OCI-LY7 (cell line): ENCODE results near the gene SLCO2B1. TPM values are rescaled to one million over a fixed set of nuclear protein-coding genes. Genes with fewer than 3 reads are reported as not detected.

ENCODE experiments used
- BruUV-seq: library from RNA; stranded (reverse); fragments of 400-500 nt; replicated peaks from 2 replicates; lab custom pipeline; 2021; lab: Mats Ljungman, UMichigan
- CTCF ChIA-PET: fragments of 300-600 bp; sonication (Branson Sonifier 250); formaldehyde crosslinking; loops from one replicate; lab custom pipeline; 2022; ENCODE audit warnings: antibody characterized with exemption; ENCODE audit not compliant: unreplicated experiment; lab: Charles Lee
- POLR2A ChIA-PET: fragments of 300-600 bp; sonication (Branson Sonifier 250); formaldehyde crosslinking; loops from one replicate; lab custom pipeline; 2022; ENCODE audit warnings: antibody characterized with exemption; lab: Charles Lee
- DNase-seq: peaks from one replicate; pipeline ENCODE4 v3.0.0-alpha.2; 2015; ENCODE audit warnings: low spot score
- H2AFZ ChIP-seq: fragments of 200-600 bp; sonication (generic), shearing (Covaris generic); 2 replicates; pipeline ENCODE4 v1.6.1; 2014; ENCODE audit warnings: mild to moderate bottlenecking, antibody characterized with exemption, low read length, moderate library complexity
- H3K27ac ChIP-seq: fragments of 200-600 bp; sonication (generic); 2 replicates; pipeline ENCODE4 v1.5.1; 2014; ENCODE audit warnings: mixed run types, low read depth, mild to moderate bottlenecking, moderate library complexity, low read length, inconsistent platforms; ENCODE audit not compliant: poor library complexity, severe bottlenecking
- H3K36me3 ChIP-seq: fragments of 200-600 bp; sonication (generic); 2 replicates; pipeline ENCODE4 v1.6.1; 2014; ENCODE audit warnings: mild to moderate bottlenecking, antibody characterized with exemption, low read length, moderate library complexity, mixed read lengths; ENCODE audit not compliant: insufficient read depth
- H3K4me1 ChIP-seq: fragments of 200-600 bp; sonication (generic); 2 replicates; pipeline ENCODE4 v1.5.1; 2014; ENCODE audit warnings: mild to moderate bottlenecking, low read length; ENCODE audit not compliant: insufficient read depth, poor library complexity, severe bottlenecking
- H3K4me2 ChIP-seq: fragments of 200-600 bp; sonication (generic); 2 replicates; pipeline ENCODE4 v1.6.1; 2014; ENCODE audit warnings: mild to moderate bottlenecking, low read length
- H3K4me3 ChIP-seq: fragments of 200-600 bp; sonication (generic); 2 replicates; pipeline ENCODE4 v1.5.1; 2014; ENCODE audit warnings: mild to moderate bottlenecking, low read depth, low read length; ENCODE audit not compliant: poor library complexity, severe bottlenecking
- H3K79me2 ChIP-seq: fragments of 200-600 bp; sonication (generic); 2 replicates; pipeline ENCODE4 v1.6.1; 2016; ENCODE audit warnings: low read depth, mild to moderate bottlenecking, low read length, moderate library complexity, mixed read lengths; ENCODE audit not compliant: insufficient read depth
- H3K9me2 ChIP-seq: fragments of 200-600 bp; sonication (generic); 2 replicates; pipeline ENCODE4 v1.6.1; 2016; ENCODE audit warnings: mild to moderate bottlenecking, low read length, mixed read lengths; ENCODE audit not compliant: insufficient read depth
- H3K9me3 ChIP-seq: fragments of 200-600 bp; sonication (generic); 2 replicates; pipeline ENCODE4 v1.6.1; 2014; ENCODE audit warnings: mild to moderate bottlenecking, mixed run types, low read length, mixed read lengths
- H4K20me1 ChIP-seq: fragments of 200-600 bp; sonication (generic); 2 replicates; pipeline ENCODE4 v1.6.1; 2014; ENCODE audit warnings: mild to moderate bottlenecking, antibody characterized with exemption, low read length, moderate library complexity, mixed read lengths; ENCODE audit not compliant: insufficient read depth
- EZH2phosphoT487 ChIP-seq: fragments of 200-600 bp; sonication (generic); IDR thresholded peaks from 2 replicates; pipeline ENCODE4 v1.6.1; 2018; ENCODE audit warnings: low read depth, borderline replicate concordance, mild to moderate bottlenecking, mixed run types, antibody characterized with exemption, low read length, moderate library complexity, mixed read lengths
- intact Hi-C: fragments of 100-400 bp; cut with micrococcal nuclease; formaldehyde crosslinking; loops from one replicate; pipeline ENCODE4 v1.10.0; 2022; ENCODE audit not compliant: unreplicated experiment
- total RNA-seq, 2 experiments: library from RNA; depleted of rRNA in 1 of 2; stranded (reverse); fragments of >200 nt in 1 of 2; shearing (Covaris generic) in 1 of 2; gene quantifications; 2 replicates each; pipeline ENCODE4 v1.2.3, GENCODE V29; 2014 to 2022
- TF ChIP-seq, protein P1 (sequence below): fragments of 200-600 bp; sonication (generic); conservative IDR thresholded peaks from 2 replicates; pipeline ENCODE4 v1.5.1; 2014; ENCODE audit warnings: mild to moderate bottlenecking, antibody characterized with exemption, low read length, moderate library complexity, mixed read lengths

SLCO2B1 gene
- total RNA-seq, 2 experiments from 2014 or later, result 0.03 TPM; not detected in 1

DNA sequence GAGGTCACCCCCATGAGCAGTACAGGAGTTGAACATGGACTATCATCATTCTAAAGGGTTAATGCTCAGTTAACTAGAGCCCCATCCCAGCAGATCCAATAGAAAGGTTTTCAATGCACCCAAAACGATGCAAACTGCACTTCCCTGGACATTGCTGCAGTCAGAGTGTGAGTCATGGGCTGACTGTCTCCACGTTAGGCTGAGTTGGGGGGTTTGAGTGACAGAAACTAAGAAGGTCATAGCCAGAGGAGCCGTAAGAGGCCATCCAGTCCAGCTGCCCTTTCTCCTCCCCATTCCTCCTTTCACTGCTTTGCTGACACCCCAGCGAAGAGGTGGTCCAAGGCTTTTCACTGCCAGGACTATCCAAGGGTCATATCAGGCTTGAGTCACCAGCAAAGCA is 43.7 kb upstream of the SLCO2B1 start:
- POLR2A ChIA-PET, result no interaction called here
- no peaks in the 10 kb centered on the region; the same call in 1 of the 2 replicates for H3K9me3 ChIP-seq
- H3K79me2 ChIP-seq, result no peaks in the 10 kb centered on the region
- no peaks in the 10 kb centered on the region for H3K9me2 ChIP-seq
- H3K36me3 ChIP-seq, result no peaks in the 10 kb centered on the region
- H3K4me3 ChIP-seq, result no peak overlapping the region
- no peak overlapping the region for H3K4me2 ChIP-seq
- DNase-seq, result no peak
- CTCF ChIA-PET, result no interaction called here
- intact Hi-C loops, result no loop called here
- H3K27ac ChIP-seq, result no peak overlapping the region
- H2AFZ ChIP-seq, result no peak overlapping the region
- TF ChIP-seq, protein P1, sequence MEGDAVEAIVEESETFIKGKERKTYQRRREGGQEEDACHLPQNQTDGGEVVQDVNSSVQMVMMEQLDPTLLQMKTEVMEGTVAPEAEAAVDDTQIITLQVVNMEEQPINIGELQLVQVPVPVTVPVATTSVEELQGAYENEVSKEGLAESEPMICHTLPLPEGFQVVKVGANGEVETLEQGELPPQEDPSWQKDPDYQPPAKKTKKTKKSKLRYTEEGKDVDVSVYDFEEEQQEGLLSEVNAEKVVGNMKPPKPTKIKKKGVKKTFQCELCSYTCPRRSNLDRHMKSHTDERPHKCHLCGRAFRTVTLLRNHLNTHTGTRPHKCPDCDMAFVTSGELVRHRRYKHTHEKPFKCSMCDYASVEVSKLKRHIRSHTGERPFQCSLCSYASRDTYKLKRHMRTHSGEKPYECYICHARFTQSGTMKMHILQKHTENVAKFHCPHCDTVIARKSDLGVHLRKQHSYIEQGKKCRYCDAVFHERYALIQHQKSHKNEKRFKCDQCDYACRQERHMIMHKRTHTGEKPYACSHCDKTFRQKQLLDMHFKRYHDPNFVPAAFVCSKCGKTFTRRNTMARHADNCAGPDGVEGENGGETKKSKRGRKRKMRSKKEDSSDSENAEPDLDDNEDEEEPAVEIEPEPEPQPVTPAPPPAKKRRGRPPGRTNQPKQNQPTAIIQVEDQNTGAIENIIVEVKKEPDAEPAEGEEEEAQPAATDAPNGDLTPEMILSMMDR, result no peak
- no peak for TF ChIP-seq EZH2phosphoT487
- H3K4me1 ChIP-seq, result no peaks in the 10 kb centered on the region
- no peaks in the 10 kb centered on the region for H4K20me1 ChIP-seq
- no TSS peak for BruUV-seq

DNA sequence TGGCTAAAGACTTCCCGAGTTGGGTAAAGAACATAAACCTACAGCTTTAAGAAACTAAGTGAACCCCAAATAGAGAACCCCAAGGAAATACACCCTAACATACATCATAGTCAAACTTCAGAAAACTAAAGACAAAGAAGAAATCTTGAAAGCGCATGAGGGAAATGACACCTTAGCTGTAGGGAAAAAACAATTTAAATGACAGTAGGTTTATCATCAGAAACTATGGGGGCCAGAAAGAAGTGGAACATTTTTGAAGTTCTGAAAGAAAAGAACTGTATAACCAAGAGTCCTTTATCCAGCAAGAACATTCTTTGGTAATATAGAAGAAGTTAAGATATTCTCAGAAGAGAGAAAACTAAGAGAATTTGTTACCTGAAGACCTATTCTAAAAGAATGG is 38.7 kb upstream of the SLCO2B1 start:
- CTCF ChIA-PET, result no interaction called here

DNA sequence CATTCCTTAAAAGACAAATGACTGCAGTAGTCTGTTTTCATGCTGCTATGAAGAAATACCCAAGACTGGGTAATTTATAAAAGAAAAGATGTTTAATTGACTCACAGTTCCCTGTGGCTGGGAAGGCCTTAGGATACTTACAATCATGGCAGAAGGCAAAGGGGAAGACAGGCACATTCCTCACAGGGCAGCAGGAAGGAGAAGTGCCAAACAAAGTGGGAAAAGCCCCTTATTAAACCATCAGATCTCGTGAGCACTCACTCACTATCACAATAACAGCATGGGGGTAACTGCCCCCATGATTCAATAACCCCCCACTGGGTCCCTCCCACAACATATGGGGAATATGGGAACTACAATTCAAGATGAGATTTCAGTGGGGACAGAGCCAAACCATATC is 37.9 kb upstream of the SLCO2B1 start:
- no TSS peak for BruUV-seq
- TF ChIP-seq, protein P1, result no peak
- no peak for TF ChIP-seq EZH2phosphoT487
- POLR2A ChIA-PET, result no interaction called here
- Histone ChIP-seq H3K9me3 (no peaks in the 10 kb centered on the region; the same call in 1 of the 2 replicates), H3K4me1 (no peaks in the 10 kb centered on the region), H3K36me3 (no peaks in the 10 kb centered on the region), H3K4me2 (no peak overlapping the region), H3K27ac (no peak overlapping the region), H2AFZ (no peak overlapping the region), H4K20me1 (no peaks in the 10 kb centered on the region), H3K9me2 (no peaks in the 10 kb centered on the region), H3K4me3 (no peak overlapping the region), H3K79me2 (no peaks in the 10 kb centered on the region)
- intact Hi-C loops, result no loop called here
- CTCF ChIA-PET, result no interaction called here
- no peak for DNase-seq

More for the DNA sequence above, 38.7 kb upstream of the SLCO2B1 start:
- H3K4me2 ChIP-seq, result no peak overlapping the region
- H2AFZ ChIP-seq, result no peak overlapping the region
- no peak for TF ChIP-seq EZH2phosphoT487
- TF ChIP-seq, protein P1, result no peak
- POLR2A ChIA-PET, result no interaction called here
- no peaks in the 10 kb centered on the region; the same call in 1 of the 2 replicates for H3K9me3 ChIP-seq
- no peaks in the 10 kb centered on the region for H3K9me2 ChIP-seq
- H4K20me1 ChIP-seq, result no peaks in the 10 kb centered on the region
- no peaks in the 10 kb centered on the region for H3K4me1 ChIP-seq
- DNase-seq, result no peak
- no peaks in the 10 kb centered on the region for H3K36me3 ChIP-seq
- H3K27ac ChIP-seq, result no peak overlapping the region
- intact Hi-C loops, result no loop called here
- H3K79me2 ChIP-seq, result no peaks in the 10 kb centered on the region
- H3K4me3 ChIP-seq, result no peak overlapping the region
- BruUV-seq, result no TSS peak
